ENCODE measurements around the gene DQX1. TPM values are rescaled to one million over a fixed set of nuclear protein-coding genes. Genes with fewer than 3 reads are reported as not detected.
A peak's percentile ranks its signal among the peaks of the same experiment; 100 is the strongest.

The DQX1 gene
- total and polyA plus RNA-seq, 2 of the 8 experiments (the other 6 are each of a cell fraction or from before 2014, with no cell fraction given), result 0.76 to 1.1 TPM

DNA sequence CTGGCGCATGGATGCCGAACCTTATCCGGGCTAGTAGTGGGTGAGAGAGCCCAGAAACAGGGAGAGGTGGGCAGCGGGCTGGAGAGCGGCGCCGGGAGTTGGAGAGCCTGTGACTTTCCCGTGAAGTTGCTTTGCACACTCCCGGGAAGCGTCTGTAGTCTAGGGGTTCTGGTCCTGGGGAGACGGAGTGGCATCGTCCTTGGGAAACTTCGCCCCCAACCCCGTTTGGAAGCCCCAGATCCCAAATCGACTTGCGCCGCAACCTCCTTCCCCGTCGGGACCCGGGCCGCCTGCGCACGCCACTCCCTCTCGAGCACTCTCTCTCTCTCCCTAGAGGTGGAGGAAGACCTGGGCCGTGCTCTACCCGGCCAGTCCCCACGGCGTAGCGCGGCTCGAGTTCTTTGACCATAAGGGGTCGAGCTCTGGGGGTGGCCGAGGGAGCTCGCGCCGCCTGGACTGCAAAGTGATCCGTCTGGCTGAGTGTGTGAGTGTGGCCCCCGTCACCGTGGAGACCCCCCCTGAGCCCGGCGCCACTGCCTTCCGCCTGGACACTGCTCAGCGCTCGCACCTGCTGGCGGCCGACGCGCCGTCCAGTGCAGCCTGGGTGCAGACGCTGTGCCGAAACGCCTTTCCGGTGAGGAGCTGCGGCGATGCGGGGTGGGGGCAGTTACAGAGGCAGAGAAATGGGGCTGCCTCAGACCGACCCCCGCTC lies 28.9 kb upstream of the DQX1 start:
- WGBS, 2 experiments (ENCODE audit: extremely low coverage in 1 of 2, insufficient coverage in 1 of 2, insufficient read length in 1 of 2, insufficient replicate concordance in 2 of 2, low coverage in 1 of 2, low lambda C conversion rate in 2 of 2, missing lambda C conversion rate in 1 of 2), result 0% methylated on average over 50 of the region's 58 CpGs; no CpG with 5 or more reads in 1 of the 2 experiments
- Histone ChIP-seq H3K79me1 (ENCODE audit: low read depth, low read length) (no peaks in the 10 kb centered on the region; the same call in 1 of the 2 replicates), H2BK20ac (ENCODE audit: low read length) (no peak overlapping the region), H2BK15ac (ENCODE audit: low read length) (0 out of 2 replicates have a peak overlapping the region, but pooled peaks have one; percentile 46), H3K23ac (ENCODE audit: insufficient read length) (no peak overlapping the region), H2AK5ac (ENCODE audit: low read depth, low read length) (no peak overlapping the region), H3K4ac (replicated peaks; ENCODE audit: insufficient read length, low read depth, low read length) (no peak overlapping the region), H3K27ac (ENCODE audit: low read depth, low read length) (no peak overlapping the region), H3K9ac (replicated peaks in 1 of 4; ENCODE audit: extremely low read depth in 1 of 4, low read depth in 3 of 4, low read length in 3 of 4) (peak overlapping the region; percentile 2 to 65 (median 50); a peak in 6 of 7 replicates), H2BK120ac (replicated peaks; ENCODE audit: low read depth, low read length) (peak overlapping the region; percentile 41), H3K14ac (ENCODE audit: insufficient read length) (peak overlapping the region; percentile 53), H3K36me3 (ENCODE audit: control insufficient read depth in 2 of 4, insufficient read depth in 4 of 4, low read length in 3 of 4) (peaks cover 0 to 3% (median 0%) of the 10 kb centered on the region in 4 experiments; a peak in 1 of 8 replicates), H3K9me3 (ENCODE audit: insufficient read depth in 2 of 2, low read depth in 1 of 2, low read length in 1 of 2) (no peaks in the 10 kb centered on the region), H3K4me2 (ENCODE audit: insufficient read depth in 1 of 2, low read depth in 2 of 2, low read length in 2 of 2) (peak overlapping the region; percentile 93 to 94), H3K56ac (replicated peaks; ENCODE audit: insufficient read length, low read depth, low read length) (peak overlapping the region; percentile 56), H4K20me1 (replicated peaks in 1 of 2; ENCODE audit: control insufficient read depth in 1 of 2, insufficient read depth in 2 of 2, low read length in 2 of 2) (peaks cover 2 to 4% of the 10 kb centered on the region in 2 experiments), H3K79me2 (ENCODE audit: control insufficient read depth in 1 of 2, insufficient read depth in 2 of 2, low read length in 2 of 2) (no peaks in the 10 kb centered on the region), H4K5ac (ENCODE audit: insufficient read length, low read depth, low read length) (peak overlapping the region; percentile 52), H2BK5ac (ENCODE audit: low read depth, low read length) (no peak overlapping the region), H4K91ac (replicated peaks; ENCODE audit: insufficient read length, low read length) (no peak overlapping the region), H3K27me3 (replicated peaks in 1 of 4; ENCODE audit: control insufficient read depth in 3 of 4, extremely low read depth in 1 of 4, insufficient read depth in 3 of 4, low read length in 3 of 4) (peaks cover 4 to 50% (median 32%) of the 10 kb centered on the region in 4 experiments), H4K8ac (ENCODE audit: extremely low read depth, insufficient read depth, low read length) (peak overlapping the region; percentile 73), H2AFZ (ENCODE audit: low read length) (peak overlapping the region; percentile 81), H3K4me3 (ENCODE audit: extremely low read depth in 1 of 4, insufficient read depth in 2 of 4, low read depth in 3 of 4, low read length in 4 of 4) (peak overlapping the region; percentile 83 to 94 (median 90)), H3K23me2 (ENCODE audit: low read depth, low read length) (peaks cover 18% of the 10 kb centered on the region), H2BK12ac (ENCODE audit: low read depth, low read length) (0 out of 2 replicates have a peak overlapping the region, but pooled peaks have one; percentile 80), H3K18ac (ENCODE audit: extremely low read depth, low read length) (peak overlapping the region; percentile 87; the same call in 1 of the 2 replicates), H3K4me1 (replicated peaks in 1 of 4; ENCODE audit: control insufficient read depth in 3 of 4, insufficient read depth in 4 of 4, low read length in 3 of 4) (peaks cover 1 to 10% (median 7%) of the 10 kb centered on the region in 4 experiments)
- ChIA-PET CTCF (ENCODE audit: partially characterized antibody) (interaction anchor here (1.4 to 7.5 kb wide), 3 partner anchors 17 to 72 kb away, joined by 4 to 56 read pairs (median 10); partner anchors contain the start of genes CCDC142 and TTC31), POLR2A (ENCODE audit: partially characterized antibody) (interaction anchor here (0.6 to 2.6 kb wide), 10 partner anchors 8 to 72 kb away, joined by 3 to 16 read pairs (median 4); partner anchors contain the start of genes AUP1, CCDC142, HTRA2 and TTC31)
- DNase-seq (ENCODE audit: low read depth in 1 of 2, low spot score in 2 of 2) (peak in 1 of 2 experiments; percentile 76), FAIRE-seq (no peak)
- TF ChIP-seq, protein P1, sequence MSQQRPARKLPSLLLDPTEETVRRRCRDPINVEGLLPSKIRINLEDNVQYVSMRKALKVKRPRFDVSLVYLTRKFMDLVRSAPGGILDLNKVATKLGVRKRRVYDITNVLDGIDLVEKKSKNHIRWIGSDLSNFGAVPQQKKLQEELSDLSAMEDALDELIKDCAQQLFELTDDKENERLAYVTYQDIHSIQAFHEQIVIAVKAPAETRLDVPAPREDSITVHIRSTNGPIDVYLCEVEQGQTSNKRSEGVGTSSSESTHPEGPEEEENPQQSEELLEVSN (IDR thresholded peaks at IDR 0.05), result peak; percentile 36; the same call in 1 of the 2 replicates
- TF ChIP-seq BACH1 (IDR thresholded peaks at IDR 0.05; ENCODE audit: low read length) (0 out of 2 replicates have a peak, but pooled peaks have one; percentile 20), SIN3A (conservative IDR thresholded peaks at IDR 0.05 in 1 of 2, IDR thresholded peaks at IDR 0.05 in 1 of 2; ENCODE audit: low read depth in 1 of 2, low read length in 2 of 2) (peak in 1 of 2 experiments; percentile 10; a peak in 1 of 4 replicates), TAF1 (IDR thresholded peaks at IDR 0.05; ENCODE audit: low read depth, low read length) (peak; percentile 35), MAX (IDR thresholded peaks at IDR 0.05) (peak; percentile 47; the same call in 1 of the 2 replicates), KDM4A (IDR thresholded peaks at IDR 0.05; ENCODE audit: low read depth, low read length, severe bottlenecking) (peak; percentile 89), JUN (IDR thresholded peaks at IDR 0.05; ENCODE audit: low read depth, low read length) (no peak), CTBP2 (IDR thresholded peaks at IDR 0.05; ENCODE audit: borderline replicate concordance, insufficient read depth, insufficient read length, low read length) (peak; percentile 60), KDM1A (IDR thresholded peaks at IDR 0.05; ENCODE audit: borderline replicate concordance, low read length) (no peak)
